Glomerular endothelial cell (primary cell): ENCODE data around the gene PRLH. TPM values are rescaled to one million over a fixed set of nuclear protein-coding genes. Genes with fewer than 3 reads are reported as not detected.

Experiments
- total RNA-seq: library from RNA; depleted of rRNA; stranded (reverse); fragments of >200 nt; gene quantifications from 2 replicates; pipeline ENCODE4 v1.2.3, GENCODE V29; 2015

The PRLH gene
- total RNA-seq, 1 donor from 2014 or later: not detected

Other genes starting within 250 kb of the PRLH start
- 59.2 and 244 TPM in 2 replicates for gene COL6A3, start 152.4 kb upstream of the PRLH start, total RNA-seq
- gene MLPH, start 79.3 kb upstream of the PRLH start, total RNA-seq: 22.0 and 27.2 TPM in 2 replicates
- 0.39 and 1.5 TPM in 2 replicates for gene RAB17, start 24.2 kb downstream of the PRLH start, total RNA-seq
- gene LRRFIP1, start 61.0 kb downstream of the PRLH start, total RNA-seq: 150 and 184 TPM in 2 replicates
- 0.05 and 0.18 TPM in 2 replicates for gene RBM44, start 232.2 kb downstream of the PRLH start, total RNA-seq